OCI-LY7 (cell line): ENCODE data around the gene RASSF5. TPM values are rescaled to one million over a fixed set of nuclear protein-coding genes. Genes with fewer than 3 reads are reported as not detected.

ENCODE experiments used
- BruUV-seq: library from RNA; stranded (reverse); fragments of 400-500 nt; replicated peaks from 2 replicates; lab custom pipeline; 2021; lab: Mats Ljungman, UMichigan
- CTCF ChIA-PET: fragments of 300-600 bp; sonication (Branson Sonifier 250); formaldehyde crosslinking; loops from one replicate; lab custom pipeline; 2022; ENCODE audit warnings: antibody characterized with exemption; ENCODE audit not compliant: unreplicated experiment; lab: Charles Lee
- POLR2A ChIA-PET: fragments of 300-600 bp; sonication (Branson Sonifier 250); formaldehyde crosslinking; loops from one replicate; lab custom pipeline; 2022; ENCODE audit warnings: antibody characterized with exemption; lab: Charles Lee
- DNase-seq: peaks from one replicate; pipeline ENCODE4 v3.0.0-alpha.2; 2015; ENCODE audit warnings: low spot score
- H2AFZ ChIP-seq: fragments of 200-600 bp; sonication (generic), shearing (Covaris generic); 2 replicates; pipeline ENCODE4 v1.6.1; 2014; ENCODE audit warnings: mild to moderate bottlenecking, antibody characterized with exemption, low read length, moderate library complexity
- H3K27ac ChIP-seq: fragments of 200-600 bp; sonication (generic); 2 replicates; pipeline ENCODE4 v1.5.1; 2014; ENCODE audit warnings: mixed run types, low read depth, mild to moderate bottlenecking, moderate library complexity, low read length, inconsistent platforms; ENCODE audit not compliant: poor library complexity, severe bottlenecking
- H3K36me3 ChIP-seq: fragments of 200-600 bp; sonication (generic); 2 replicates; pipeline ENCODE4 v1.6.1; 2014; ENCODE audit warnings: mild to moderate bottlenecking, antibody characterized with exemption, low read length, moderate library complexity, mixed read lengths; ENCODE audit not compliant: insufficient read depth
- H3K4me1 ChIP-seq: fragments of 200-600 bp; sonication (generic); 2 replicates; pipeline ENCODE4 v1.5.1; 2014; ENCODE audit warnings: mild to moderate bottlenecking, low read length; ENCODE audit not compliant: insufficient read depth, poor library complexity, severe bottlenecking
- H3K4me2 ChIP-seq: fragments of 200-600 bp; sonication (generic); 2 replicates; pipeline ENCODE4 v1.6.1; 2014; ENCODE audit warnings: mild to moderate bottlenecking, low read length
- H3K4me3 ChIP-seq: fragments of 200-600 bp; sonication (generic); 2 replicates; pipeline ENCODE4 v1.5.1; 2014; ENCODE audit warnings: mild to moderate bottlenecking, low read depth, low read length; ENCODE audit not compliant: poor library complexity, severe bottlenecking
- H3K79me2 ChIP-seq: fragments of 200-600 bp; sonication (generic); 2 replicates; pipeline ENCODE4 v1.6.1; 2016; ENCODE audit warnings: low read depth, mild to moderate bottlenecking, low read length, moderate library complexity, mixed read lengths; ENCODE audit not compliant: insufficient read depth
- H3K9me2 ChIP-seq: fragments of 200-600 bp; sonication (generic); 2 replicates; pipeline ENCODE4 v1.6.1; 2016; ENCODE audit warnings: mild to moderate bottlenecking, low read length, mixed read lengths; ENCODE audit not compliant: insufficient read depth
- H3K9me3 ChIP-seq: fragments of 200-600 bp; sonication (generic); 2 replicates; pipeline ENCODE4 v1.6.1; 2014; ENCODE audit warnings: mild to moderate bottlenecking, mixed run types, low read length, mixed read lengths
- H4K20me1 ChIP-seq: fragments of 200-600 bp; sonication (generic); 2 replicates; pipeline ENCODE4 v1.6.1; 2014; ENCODE audit warnings: mild to moderate bottlenecking, antibody characterized with exemption, low read length, moderate library complexity, mixed read lengths; ENCODE audit not compliant: insufficient read depth
- CTCF ChIP-seq: fragments of 200-600 bp; sonication (generic); conservative IDR thresholded peaks from 2 replicates; pipeline ENCODE4 v1.5.1; 2014; ENCODE audit warnings: mild to moderate bottlenecking, antibody characterized with exemption, low read length, moderate library complexity, mixed read lengths
- EZH2phosphoT487 ChIP-seq: fragments of 200-600 bp; sonication (generic); IDR thresholded peaks from 2 replicates; pipeline ENCODE4 v1.6.1; 2018; ENCODE audit warnings: low read depth, borderline replicate concordance, mild to moderate bottlenecking, mixed run types, antibody characterized with exemption, low read length, moderate library complexity, mixed read lengths
- intact Hi-C: fragments of 100-400 bp; cut with micrococcal nuclease; formaldehyde crosslinking; loops from one replicate; pipeline ENCODE4 v1.10.0; 2022; ENCODE audit not compliant: unreplicated experiment
- total RNA-seq, 2 experiments: library from RNA; depleted of rRNA in 1 of 2; stranded (reverse); fragments of >200 nt in 1 of 2; shearing (Covaris generic) in 1 of 2; gene quantifications; 2 replicates each; pipeline ENCODE4 v1.2.3, GENCODE V29; 2014 to 2022

Gene RASSF5
- total RNA-seq, 2 experiments from 2014 or later, result 19.8 to 25.7 TPM

- H3K4me1 ChIP-seq, result peaks cover 57% of the 10 kb centered on the region
- peaks cover 8% of the 10 kb centered on the region; the same call in 1 of the 2 replicates for H3K79me2 ChIP-seq
- H3K36me3 ChIP-seq, result peaks cover 7% of the 10 kb centered on the region
- peak overlapping the region; percentile 88 for H2AFZ ChIP-seq
- intact Hi-C loops, result no loop called here
- no peaks in the 10 kb centered on the region for H3K9me2 ChIP-seq
- TF ChIP-seq EZH2phosphoT487, result no peak
- TF ChIP-seq CTCF, result peak; percentile 39; the same call in 1 of the 2 replicates
- peak; percentile 45 for DNase-seq
- ChIA-PET CTCF (no interaction called here), POLR2A (no interaction called here)
- H3K4me3 ChIP-seq, result no peak overlapping the region
- no TSS peak for BruUV-seq
- peak overlapping the region; percentile 89 for H3K4me2 ChIP-seq
- no peaks in the 10 kb centered on the region for H4K20me1 ChIP-seq
- no peaks in the 10 kb centered on the region for H3K9me3 ChIP-seq
- no peak overlapping the region for H3K27ac ChIP-seq
These were observed 38.8 kb upstream of the RASSF5 start for GRCh38 chr1:206468571-206468970.

GRCh38 chr1:206469411-206469932, 37.9 kb upstream of the RASSF5 start:
- no peaks in the 10 kb centered on the region for H4K20me1 ChIP-seq
- H3K4me1 ChIP-seq, result peaks cover 57% of the 10 kb centered on the region
- no peaks in the 10 kb centered on the region for H3K9me2 ChIP-seq
- H3K27ac ChIP-seq, result peak overlapping the region; percentile 68
- no peaks in the 10 kb centered on the region for H3K9me3 ChIP-seq
- H3K4me2 ChIP-seq, result peak overlapping the region; percentile 89
- intact Hi-C loops, result no loop called here
- no peak for TF ChIP-seq EZH2phosphoT487
- no peak for TF ChIP-seq CTCF
- H3K79me2 ChIP-seq, result peaks cover 8% of the 10 kb centered on the region; the same call in 1 of the 2 replicates
- H3K36me3 ChIP-seq, result peaks cover 14% of the 10 kb centered on the region
- CTCF ChIA-PET, result interaction anchor here (1.0 to 2.2 kb wide), 5 partner anchors 10 to 452 kb away, joined by 3 to 14 read pairs (median 4); partner anchors contain the start of gene FCMR
- POLR2A ChIA-PET, result interaction anchor here (1.0 to 2.2 kb wide), 8 partner anchors 8 to 250 kb away, joined by 3 to 13 read pairs (median 4); no protein-coding TSS in a partner anchor
- BruUV-seq, result no TSS peak
- peak overlapping the region; percentile 82 for H3K4me3 ChIP-seq
- peak overlapping the region; percentile 88; the same call in 1 of the 2 replicates for H2AFZ ChIP-seq
- peak; percentile 40 for DNase-seq
